ENCODE results near the gene CCK. TPM values are rescaled to one million over a fixed set of nuclear protein-coding genes. Genes with fewer than 3 reads are reported as not detected.
"Not testable (repeated sequence)": the region's sequence is repeated elsewhere in the genome, so short reads cannot be mapped to it uniquely, and the experiment has no call there.

Gene CCK, protein sequence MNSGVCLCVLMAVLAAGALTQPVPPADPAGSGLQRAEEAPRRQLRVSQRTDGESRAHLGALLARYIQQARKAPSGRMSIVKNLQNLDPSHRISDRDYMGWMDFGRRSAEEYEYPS
- total RNA-seq: not detected
- long read RNA-seq, donor 1: 0 reads
- long read RNA-seq, donor 2: 0 reads

DNA sequence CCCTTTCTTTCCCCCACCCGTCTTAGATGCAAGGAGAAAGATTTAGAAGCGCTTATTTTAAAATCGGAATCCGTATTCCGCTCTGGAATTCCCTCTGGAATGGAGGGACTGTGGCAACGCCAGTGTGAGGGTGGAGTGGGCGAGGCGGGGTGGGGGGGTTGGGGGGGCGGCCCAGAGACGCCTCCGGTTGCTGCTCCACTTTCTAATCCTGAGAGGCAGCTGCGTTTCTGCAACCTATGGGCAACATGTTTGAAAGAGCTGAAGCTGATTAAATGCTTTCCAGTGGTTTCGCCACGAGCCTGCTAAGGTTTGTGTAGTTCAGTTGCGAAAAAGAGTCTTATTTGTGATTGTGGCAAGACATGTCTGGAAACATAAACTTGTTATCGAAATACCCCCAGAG is at the start of gene CCK:
TSS of gene CCK (minus strand) at position 101 of the 400 bp plus-strand sequence. CDS start 2,555 bp downstream, outside the sequence.
- no peak for DNase-seq (ENCODE audit: low spot score)
- intact Hi-C loops (cut with DNase I): no loop called here

DNA sequence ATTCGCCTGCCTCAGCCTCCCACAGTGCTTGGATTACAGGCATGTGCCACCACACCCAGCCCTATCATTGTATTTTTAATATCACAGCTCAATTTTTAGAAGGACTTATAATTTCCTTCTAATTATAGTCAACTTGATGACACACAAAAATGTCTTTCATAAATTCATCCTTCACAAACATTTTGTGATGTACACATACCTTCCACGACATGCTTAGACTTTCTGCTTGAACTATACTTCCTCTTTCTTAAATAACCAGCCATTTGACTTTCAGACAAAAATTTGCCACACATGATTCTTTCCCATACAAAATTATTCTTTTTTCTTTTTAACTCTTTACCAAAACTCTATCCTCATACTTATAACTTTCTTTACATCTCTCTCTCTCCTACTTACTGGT is 48.4 kb upstream of the CCK start:
- intact Hi-C loops (cut with DNase I): no loop called here

DNA sequence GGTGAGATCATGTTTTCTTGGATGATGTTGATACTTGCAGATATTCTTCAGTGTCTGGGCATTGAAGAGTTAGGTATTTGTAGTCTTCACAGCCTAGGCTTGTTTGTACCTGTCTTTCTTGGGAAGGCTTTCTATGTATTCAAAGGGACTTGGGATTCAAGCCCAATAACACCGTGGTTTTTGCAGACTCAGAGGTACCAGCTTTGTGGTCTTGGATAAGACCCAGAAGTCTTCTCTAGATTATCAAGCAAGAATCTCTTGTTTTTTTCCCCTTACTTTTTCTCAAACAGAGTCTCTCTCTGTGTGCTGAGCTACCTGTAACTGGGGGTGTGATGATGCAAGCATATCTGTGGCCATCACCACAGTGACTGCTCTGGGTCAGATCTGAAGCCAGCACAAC is 42.7 kb upstream of the CCK start:
- intact Hi-C loops (cut with DNase I): no loop called here
- DNase-seq (ENCODE audit: low spot score): no peak

More for the DNA sequence above, 48.4 kb upstream of the CCK start:
- DNase-seq (ENCODE audit: low spot score): no peak

DNA sequence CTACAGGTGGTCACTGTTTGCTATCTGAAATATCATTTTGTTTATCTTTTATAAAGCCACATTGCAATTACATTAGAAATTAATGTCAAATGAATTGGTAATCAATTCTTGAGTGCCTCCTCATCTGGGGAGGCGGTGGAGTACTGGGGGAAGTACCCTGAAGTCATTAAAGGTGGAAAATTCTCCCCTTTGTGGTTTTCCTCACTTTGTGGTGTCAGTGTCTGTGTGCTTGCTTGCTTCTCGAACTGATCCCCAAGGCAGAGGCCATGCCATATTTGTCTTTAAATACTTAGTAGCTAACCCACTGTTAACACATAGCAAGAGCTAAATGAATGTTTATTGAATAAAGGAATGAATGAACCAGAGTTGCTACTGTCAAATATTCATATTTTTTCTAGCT is 40.5 kb upstream of the CCK start:
- DNase-seq (ENCODE audit: low spot score): no peak
- intact Hi-C loops (cut with DNase I): no loop called here

DNA sequence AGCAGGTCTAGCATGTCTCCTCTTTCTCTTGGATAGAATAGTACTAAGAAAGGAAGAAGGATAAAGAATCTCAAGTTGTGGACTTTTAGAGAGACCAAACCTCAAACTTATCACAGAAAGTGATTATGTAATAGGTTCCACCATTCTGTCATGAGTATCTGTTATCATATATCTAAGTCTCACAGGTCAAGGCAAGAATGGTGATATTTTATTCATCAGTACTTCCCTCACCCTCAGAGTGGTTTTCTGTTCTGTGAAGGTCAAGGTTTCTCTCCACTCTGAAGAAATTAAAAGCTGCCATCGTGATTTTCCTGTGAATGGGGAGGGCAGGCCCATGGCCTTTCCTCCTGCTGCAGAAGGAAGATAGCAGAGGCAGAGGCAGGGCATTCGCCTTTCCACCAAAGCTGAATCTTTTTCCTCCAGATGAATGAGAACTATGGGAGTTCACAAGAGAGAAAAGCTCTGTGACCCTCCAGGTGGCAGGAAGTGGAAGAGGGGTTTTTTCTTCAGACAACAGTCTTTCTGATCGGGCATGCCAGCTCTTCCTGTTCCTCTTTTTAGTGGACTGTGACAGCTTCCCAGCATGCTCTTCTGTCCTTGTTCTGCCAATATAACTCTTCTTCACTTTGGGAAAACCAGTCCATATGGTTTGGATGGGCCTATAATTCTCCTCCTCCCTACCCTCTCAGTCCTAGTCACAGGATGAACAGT is 37.1 kb upstream of the CCK start:
- DNase-seq (ENCODE audit: low spot score): no peak
- intact Hi-C loops (cut with DNase I): no loop called here

DNA sequence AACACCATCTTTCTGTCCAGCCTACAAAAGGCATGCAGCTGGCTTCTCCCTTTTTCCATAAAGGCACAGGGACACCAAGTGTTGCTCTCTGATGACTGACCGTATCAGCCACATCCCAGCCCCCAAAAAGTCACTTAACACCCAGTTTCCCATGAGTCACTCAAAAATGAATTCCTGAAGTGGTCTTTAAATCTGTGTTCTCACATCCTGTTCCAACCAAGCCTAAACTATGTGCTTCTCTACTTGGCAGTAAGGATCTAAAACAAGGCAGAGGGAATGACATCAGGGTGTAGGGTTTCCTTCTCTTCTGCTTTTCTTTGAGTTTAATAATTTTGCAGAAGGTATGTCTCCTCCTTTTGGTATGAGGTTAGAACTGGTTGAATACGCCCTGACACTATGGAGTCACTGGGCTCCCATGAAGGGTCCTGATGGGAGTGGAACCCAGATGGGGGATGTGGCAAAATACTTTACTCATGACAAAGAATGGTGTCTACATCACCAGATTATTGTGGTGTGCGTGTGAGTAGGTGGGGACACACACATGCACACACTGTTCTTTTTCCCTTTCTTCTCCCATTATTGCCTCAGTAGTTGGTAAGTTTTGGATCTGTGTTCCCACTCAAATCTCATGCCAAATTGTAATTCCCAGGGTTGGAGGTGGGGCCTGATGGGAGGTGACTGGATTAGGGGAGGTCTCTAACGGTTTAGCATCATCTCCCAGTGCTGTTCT is 35.6 kb upstream of the CCK start:
- intact Hi-C loops (cut with DNase I): no loop called here
- DNase-seq (ENCODE audit: low spot score): no peak

DNA sequence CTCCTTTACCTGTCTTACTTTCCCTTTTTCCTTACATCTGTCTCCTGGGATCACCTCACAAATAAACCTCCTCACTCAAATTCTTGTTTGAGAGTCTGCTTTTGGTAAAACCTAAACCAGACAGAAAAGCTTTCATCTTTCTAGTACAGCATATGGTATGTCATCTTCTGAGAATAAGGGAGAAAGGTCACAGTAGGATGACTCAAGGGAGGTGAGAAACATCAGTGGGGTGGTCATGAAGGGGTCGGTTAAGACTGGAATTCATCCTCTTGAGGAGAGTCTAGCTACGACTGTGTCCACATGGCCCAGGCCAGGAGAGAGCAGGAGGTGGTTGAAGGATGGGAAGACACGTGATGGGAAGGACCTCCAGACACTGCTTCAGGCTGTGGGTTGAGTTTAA is 34.8 kb upstream of the CCK start:
- intact Hi-C loops (cut with DNase I): no loop called here
- no peak for DNase-seq (ENCODE audit: low spot score)

DNA sequence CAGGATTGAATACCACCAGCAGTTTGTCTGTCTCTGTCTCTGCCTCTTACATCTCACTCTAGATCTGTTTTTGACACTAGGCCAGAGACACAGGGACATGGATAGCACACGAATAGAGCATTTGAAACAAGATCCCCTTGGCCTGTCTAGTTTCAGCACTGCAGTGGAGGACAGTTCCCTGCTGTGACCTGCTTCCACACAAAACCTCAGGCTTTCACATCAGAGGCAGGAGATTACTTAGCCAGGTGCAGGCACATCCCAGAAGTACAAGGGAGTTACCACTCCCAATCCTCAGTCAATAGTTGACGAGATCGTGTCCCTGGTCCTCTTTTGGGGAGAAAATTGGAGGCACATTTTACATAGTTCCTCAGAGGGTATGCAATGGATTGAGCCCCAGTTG is 34.0 kb upstream of the CCK start:
- no peak for DNase-seq (ENCODE audit: low spot score)
- intact Hi-C loops (cut with DNase I): no loop called here

DNA sequence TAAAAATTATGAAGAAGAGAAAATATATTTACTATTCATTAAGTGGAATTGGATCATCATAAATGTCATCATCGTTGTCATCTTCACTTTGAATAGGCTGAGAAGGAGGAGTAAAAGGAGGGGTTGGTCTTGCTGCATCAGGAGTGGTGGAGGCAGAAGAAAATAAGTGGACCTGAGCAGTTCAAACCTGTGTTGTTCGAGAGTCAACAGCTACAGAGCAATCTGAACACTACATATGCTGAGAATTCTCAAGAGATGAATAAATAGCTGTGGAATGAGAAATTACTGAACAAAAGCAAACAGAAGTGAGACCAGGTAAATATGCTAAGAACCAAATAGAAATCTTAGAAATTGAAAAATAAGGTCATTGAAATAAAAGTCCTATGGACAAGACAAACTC is 32.3 kb upstream of the CCK start:
- intact Hi-C loops (cut with DNase I): no loop called here
- DNase-seq (ENCODE audit: low spot score): no peak

DNA sequence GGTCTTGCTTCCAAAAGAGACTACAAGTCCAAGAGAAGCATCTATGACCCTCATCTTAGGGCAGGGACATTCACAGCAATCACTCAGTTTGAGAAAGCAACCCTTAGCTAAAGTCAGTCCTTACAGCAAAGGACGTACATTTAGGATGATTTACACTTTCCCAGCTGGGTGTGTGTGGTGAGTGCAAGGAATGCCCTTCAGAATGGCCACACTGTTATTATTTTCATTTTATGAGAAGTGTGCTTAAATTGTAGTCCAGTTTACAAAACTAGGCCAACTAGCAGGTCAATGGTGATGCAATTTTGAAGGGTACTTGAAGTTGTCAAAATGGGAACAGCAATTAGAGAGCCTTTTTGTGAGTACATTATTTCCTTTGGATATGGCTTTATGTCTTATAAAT is 26.0 kb upstream of the CCK start:
- DNase-seq (ENCODE audit: low spot score): no peak
- intact Hi-C loops (cut with DNase I): no loop called here

DNA sequence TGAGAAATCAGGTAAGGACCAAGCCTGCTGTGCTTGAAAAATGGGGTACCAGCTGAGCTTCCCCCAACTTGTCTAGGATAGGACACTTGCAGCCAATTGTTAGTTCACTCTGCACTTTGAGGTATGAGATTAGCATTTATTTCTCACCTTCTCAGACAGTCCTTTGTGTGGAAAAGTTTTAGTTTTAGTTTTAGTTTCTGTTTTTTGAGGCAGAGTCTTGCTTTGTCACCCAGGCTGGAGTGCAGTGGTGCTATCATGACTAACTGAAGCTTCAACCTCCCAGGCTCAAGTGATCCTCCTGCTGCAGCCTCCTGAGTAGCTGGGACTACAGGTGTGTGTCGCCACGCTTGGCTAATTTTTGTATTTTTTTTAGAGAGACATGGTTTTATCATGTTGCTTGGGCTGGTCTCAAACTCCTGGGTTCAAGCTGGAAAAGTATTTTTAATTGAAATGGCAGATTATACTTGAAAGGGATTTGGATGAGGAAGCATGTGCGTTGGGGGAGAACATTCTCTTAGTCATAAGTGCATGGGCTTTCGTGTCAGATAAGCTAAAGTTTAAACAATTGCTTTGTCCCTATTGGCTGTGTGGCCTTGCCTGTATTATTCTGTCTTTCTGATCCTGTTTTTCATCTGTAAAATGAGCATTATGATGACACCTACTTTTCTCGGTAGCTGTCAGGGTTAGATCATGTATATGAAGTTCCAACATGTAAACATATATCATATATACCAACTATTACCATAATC is 25.2 kb upstream of the CCK start:
- no peak for DNase-seq (ENCODE audit: low spot score)
- intact Hi-C loops (cut with DNase I): no loop called here

DNA sequence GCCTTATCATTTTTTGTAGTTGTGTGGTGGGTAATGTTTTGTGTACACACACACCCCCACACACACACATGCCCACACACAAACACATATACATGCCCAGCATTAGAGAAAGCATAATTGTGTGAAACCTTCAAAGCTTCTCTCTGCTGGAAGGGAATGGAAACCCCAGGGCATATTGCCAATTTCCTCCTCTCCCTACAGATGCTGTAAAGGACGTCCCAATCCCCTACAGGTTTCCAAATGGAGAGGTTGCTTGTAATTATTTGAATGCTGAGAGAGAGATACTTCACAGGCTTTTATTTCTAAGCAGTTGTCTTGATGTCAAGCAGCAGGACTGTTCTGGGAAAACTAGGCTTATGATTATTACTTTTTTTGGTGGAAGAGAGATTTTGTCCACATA is 23.0 kb upstream of the CCK start:
- no peak for DNase-seq (ENCODE audit: low spot score)
- intact Hi-C loops (cut with DNase I): no loop called here

DNA sequence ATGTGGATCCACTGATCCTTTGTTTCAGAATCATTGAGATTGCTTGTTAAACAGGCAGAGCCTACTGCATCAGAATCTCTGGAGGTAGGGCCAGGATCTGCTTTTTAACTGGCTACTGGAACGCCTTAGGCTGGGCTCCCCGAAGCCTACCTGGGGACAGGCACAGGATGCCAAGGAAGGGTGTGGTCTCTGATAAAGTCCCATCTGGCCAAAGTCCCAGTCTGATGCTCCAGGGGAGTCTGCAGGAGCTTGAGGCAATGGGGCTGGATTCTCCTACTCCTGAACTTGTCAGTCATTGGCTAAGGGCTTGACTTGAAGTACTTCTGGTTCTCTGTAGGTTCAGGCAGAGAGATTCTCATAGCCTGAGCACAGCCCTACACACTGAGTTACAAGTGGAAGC is 22.4 kb upstream of the CCK start:
- intact Hi-C loops (cut with DNase I): no loop called here
- no peak for DNase-seq (ENCODE audit: low spot score)

DNA sequence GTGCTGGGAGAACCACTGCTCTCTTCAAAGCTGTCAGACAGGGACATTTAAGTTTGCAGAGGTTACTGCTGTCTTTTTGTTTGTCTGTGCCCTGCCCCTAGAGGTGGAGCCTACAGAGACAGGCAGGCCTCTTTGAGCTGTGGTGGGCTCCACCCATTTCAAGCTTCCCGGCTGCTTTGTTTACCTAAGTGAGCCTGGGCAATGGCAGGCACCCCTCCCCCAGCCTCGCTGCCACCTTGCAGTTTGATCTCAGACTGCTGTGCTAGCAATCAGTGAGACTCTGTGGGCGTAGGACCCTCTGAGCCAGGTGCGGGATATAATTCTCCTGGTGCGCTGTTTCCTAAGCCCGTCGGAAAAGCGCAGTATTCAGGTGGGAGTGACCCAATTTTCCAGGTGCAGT is 21.4 kb upstream of the CCK start:
- DNase-seq (ENCODE audit: low spot score); intact Hi-C loops (cut with DNase I): not testable (repeated sequence)

DNA sequence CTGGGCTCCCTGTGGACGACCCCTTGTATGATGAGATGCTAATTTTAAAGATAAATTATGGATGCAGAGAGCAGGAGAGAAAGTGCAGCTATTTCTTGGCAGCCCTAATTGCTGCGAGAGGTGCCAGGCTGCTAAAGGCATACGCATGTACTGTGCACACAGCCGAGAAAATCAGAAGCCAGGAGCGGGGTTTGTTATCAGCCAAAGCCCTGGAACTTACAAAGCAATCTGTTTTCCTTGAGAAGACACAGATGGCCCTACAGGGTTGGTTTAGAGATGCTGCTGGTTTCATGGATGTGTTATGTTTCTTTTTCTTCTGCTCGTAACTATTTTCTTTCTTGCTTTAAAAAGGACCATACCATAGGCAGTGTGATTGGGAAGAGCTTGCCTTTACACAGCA is 11.7 kb upstream of the CCK start:
- intact Hi-C loops (cut with DNase I): no loop called here
- no peak for DNase-seq (ENCODE audit: low spot score)

DNA sequence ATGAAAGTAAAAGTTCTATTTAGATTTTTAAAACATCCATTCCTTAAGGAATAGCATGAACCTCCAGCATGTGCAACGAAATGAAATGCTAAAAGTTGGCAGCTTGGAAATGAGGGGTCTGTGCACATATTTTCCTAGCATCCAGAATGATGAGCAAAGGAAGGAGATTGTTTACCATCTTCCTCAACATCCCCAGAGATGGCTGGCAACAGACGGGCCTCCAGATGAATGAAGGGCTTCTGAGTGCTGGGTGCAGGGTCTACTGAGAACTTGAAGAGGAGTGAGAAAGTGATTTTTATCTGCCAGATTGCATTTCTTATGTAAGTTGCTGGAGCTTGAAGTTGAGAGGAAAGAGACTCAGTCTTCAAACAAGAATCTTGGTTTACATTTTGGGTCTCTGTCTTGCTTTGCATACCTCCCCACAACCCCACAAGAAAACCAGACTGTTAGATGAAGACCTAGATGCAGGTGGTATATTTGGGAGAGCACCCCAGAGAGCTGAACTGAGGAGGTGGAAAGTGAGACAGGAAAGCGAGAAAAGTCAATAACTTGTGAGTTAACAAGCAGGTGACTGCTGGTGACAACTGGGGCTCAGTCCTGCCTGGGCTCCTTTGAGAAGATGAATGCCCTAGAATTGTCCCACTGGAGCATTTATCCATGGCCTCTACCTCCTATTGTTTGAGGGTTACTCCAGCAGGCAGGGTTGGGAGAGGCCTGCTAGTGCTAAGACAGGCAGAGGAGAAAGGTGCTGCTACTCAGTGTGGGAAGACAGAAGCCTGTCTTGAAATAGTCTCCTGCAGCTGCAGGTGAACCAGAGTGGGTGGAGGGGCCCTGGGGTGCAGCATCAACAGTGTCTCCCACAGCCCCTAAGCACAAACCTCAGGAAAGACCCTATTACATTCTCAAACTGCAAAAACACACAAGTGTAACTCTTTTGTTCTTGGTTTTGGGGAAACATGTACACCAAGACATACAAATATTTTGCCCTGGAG is 10.5 kb upstream of the CCK start:
- DNase-seq (ENCODE audit: low spot score): no peak
- intact Hi-C loops (cut with DNase I): no loop called here

DNA sequence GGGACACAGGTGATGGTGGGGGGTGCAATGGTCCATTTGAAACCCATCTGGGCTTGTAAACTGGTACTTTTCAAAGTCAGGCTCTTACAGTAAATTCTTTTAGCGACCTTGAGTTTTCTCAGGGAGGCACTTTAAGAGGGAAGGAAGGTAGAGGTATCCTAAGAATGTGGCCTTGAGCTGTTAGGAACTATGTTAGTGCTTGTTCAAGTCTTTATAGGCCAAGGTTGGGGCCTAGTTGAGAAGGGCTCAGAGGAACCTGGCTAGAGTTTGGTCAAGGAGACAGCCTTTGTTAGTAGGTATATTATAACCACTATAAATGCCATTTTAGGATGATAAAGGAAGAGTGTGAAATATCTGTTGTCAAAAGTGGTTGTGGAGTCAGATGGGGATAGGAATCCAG is 9.2 kb upstream of the CCK start:
- intact Hi-C loops (cut with DNase I): no loop called here
- no peak for DNase-seq (ENCODE audit: low spot score)

DNA sequence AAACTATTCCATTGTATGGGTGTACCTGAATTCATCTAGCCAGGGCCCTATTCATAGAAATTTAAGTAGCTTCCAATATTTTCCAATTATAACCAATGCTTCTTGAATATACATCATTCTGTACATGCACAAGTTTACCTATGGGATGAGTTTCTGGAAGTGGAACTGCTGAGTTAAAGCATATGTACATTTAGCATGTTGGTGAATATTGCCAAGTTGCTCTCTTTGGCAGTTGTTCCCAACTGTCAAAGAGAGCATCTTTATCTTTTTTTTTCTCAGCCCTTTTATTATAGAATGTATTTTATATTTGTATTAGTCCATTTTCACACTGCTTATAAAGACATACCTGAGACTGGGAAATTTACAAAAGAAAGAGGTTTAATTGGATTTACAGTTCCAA is 8.3 kb upstream of the CCK start:
- intact Hi-C loops (cut with DNase I): no loop called here
- DNase-seq (ENCODE audit: low spot score): no peak

DNA sequence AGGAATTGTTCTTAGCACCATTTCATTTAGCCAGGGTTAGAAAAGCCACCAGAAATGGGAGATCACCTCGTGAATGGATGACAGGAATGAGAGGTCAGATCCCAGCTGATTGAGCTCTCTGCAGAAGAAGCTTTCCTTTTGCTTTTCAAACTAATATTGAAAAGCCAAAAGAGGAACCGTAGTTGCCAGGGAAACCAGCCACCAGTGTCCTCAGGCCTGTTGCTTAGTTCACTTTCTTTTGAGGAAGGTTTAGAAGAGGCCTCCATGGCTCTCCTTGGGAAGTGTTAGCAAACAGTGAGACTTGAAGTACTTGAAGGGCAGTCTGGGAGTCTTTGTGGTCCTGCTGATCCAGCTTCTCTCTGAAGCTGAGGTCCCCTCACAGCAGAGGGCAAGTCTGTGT is 7.4 kb upstream of the CCK start:
- intact Hi-C loops (cut with DNase I): no loop called here
- DNase-seq (ENCODE audit: low spot score): no peak
